ENCODE data around the gene TRAF3IP1. TPM values are rescaled to one million over a fixed set of nuclear protein-coding genes. Genes with fewer than 3 reads are reported as not detected.
A peak's percentile ranks its signal among the peaks of the same experiment; 100 is the strongest.

The TRAF3IP1 gene
- polyA plus RNA-seq, 4 donors = 5.1 to 10.1 (median 7.5) TPM

DNA sequence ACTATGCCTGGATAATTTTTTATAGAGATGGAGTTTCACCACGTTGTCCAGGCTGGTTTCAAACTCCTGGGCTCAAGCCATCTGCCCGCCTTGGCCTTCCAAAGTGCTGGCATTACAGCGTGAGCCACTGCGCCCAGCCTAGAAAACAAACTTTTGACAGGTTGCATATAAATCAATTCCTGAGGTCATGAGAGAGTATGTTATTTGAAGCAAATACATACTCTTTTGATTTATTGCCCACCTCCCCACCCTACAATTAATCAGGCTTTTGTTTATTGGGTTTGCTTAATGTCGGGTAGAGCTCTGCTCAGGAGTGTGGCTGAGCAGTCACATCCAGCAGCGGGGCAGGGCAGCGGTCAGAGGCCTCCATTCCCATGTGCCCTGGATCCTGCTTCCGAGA, 68.5 kb downstream of the TRAF3IP1 start:
- H3K4me3 ChIP-seq (ENCODE audit: low read depth in 1 of 3, low read length in 3 of 3) = no peak overlapping the region
- 67 to 76% (median 73%) methylated on average over 8 of the region's 8 CpGs for WGBS, 3 donors
- FAIRE-seq (no peak), DNase-seq (peak in 1 of 2 donors; percentile 31)
- no peaks in the 10 kb centered on the region for H3K9me3 ChIP-seq (ENCODE audit: control insufficient read depth in 2 of 2, insufficient read depth in 1 of 2, low read depth in 1 of 2, low read length in 1 of 2)
- H3K36me3 ChIP-seq (ENCODE audit: control insufficient read depth in 3 of 3, insufficient read depth in 2 of 3, low read depth in 1 of 3, low read length in 3 of 3) = peaks cover 0 to 8% (median 0%) of the 10 kb centered on the region in 3 donors
- H3K27ac ChIP-seq (ENCODE audit: low read depth in 1 of 3, low read length in 2 of 3) = no peak overlapping the region
- H3K4me1 ChIP-seq (ENCODE audit: control insufficient read depth in 3 of 3, insufficient read depth in 2 of 3, low read depth in 1 of 3, low read length in 2 of 3) = no peaks in the 10 kb centered on the region
- H3K27me3 ChIP-seq (ENCODE audit: control insufficient read depth in 3 of 3, insufficient read depth in 3 of 3, low read length in 3 of 3) = no peaks in the 10 kb centered on the region

DNA sequence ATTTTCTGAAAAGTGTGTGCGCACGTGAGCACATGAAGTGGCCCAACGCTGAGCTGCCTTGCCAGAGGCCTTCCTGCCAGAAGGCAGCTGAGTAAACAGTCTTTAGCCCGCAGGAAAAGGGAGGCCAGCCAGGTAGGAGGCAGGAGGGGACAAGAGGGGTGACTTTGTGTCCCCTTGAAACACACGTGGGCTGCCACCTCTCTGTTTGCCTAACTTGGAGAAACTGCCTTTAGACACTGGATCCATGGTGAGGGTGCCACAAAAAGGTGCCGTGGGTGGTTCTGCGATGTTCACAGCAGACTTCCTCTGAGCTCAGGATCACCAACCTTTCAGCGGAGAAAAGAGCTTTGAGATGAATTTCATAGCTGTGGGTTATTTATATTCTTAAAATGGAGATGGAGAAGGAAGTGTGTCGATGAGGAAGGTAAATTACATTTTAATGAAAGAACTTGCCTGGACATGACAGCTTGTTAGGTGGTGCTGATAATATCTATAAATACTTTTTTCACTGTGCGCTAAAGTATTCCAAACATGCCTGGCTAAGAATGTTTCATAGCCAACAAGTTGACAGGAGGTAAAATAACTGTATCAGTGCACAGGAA, 69.8 kb downstream of the TRAF3IP1 start:
- FAIRE-seq (no peak), DNase-seq (no peak)
- H3K36me3 ChIP-seq (ENCODE audit: control insufficient read depth in 3 of 3, insufficient read depth in 2 of 3, low read depth in 1 of 3, low read length in 3 of 3) = peaks cover 0 to 8% (median 0%) of the 10 kb centered on the region in 3 donors
- H3K4me1 ChIP-seq (ENCODE audit: control insufficient read depth in 3 of 3, insufficient read depth in 2 of 3, low read depth in 1 of 3, low read length in 2 of 3) = no peaks in the 10 kb centered on the region
- 71 to 76% (median 76%) methylated on average over 10 of the region's 10 CpGs for WGBS, 3 donors
- H3K9me3 ChIP-seq (ENCODE audit: control insufficient read depth in 2 of 2, insufficient read depth in 1 of 2, low read depth in 1 of 2, low read length in 1 of 2) = no peaks in the 10 kb centered on the region
- no peak overlapping the region for H3K4me3 ChIP-seq (ENCODE audit: low read depth in 1 of 3, low read length in 3 of 3)
- no peak overlapping the region for H3K27ac ChIP-seq (ENCODE audit: low read depth in 1 of 3, low read length in 2 of 3)
- H3K27me3 ChIP-seq (ENCODE audit: control insufficient read depth in 3 of 3, insufficient read depth in 3 of 3, low read length in 3 of 3) = no peaks in the 10 kb centered on the region

DNA sequence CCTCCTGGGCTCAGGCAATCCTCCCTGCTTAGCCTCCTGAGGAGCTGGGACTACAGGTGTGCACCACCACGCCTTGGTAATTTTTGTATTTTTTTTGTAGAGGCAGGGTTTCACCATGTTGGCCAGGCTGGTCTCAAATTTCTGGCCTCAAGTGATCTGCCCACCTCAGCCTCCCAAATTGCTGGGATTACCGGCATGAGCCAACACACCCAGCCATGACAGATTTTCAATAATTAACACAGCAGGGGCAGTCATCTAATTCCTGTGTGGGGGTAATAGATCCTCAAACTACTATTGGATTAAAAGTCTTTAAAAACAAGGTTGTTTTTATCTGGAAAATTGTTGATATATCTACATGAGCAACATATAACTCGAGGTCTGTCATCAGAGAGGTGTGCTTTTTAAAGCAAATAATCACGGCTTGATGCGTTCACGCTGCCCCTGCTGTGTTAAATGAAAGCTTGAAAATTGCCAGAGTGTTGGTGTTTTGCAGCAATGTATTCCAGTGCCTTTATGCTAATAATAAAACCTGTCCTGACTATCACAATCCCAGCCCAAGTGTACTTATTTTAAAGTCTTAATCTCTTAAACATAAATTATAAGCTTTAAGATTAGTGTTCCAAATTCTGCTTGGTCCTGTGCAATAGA, 70.8 kb downstream of the TRAF3IP1 start:
- DNase-seq (no peak), FAIRE-seq (no peak)
- 95 to 98% (median 97%) methylated on average over 6 of the region's 6 CpGs for WGBS, 3 donors
- Histone ChIP-seq H3K4me3 (ENCODE audit: low read depth in 1 of 3, low read length in 3 of 3) (no peak overlapping the region), H3K36me3 (ENCODE audit: control insufficient read depth in 3 of 3, insufficient read depth in 2 of 3, low read depth in 1 of 3, low read length in 3 of 3) (peaks cover 0 to 8% (median 0%) of the 10 kb centered on the region in 3 donors), H3K4me1 (ENCODE audit: control insufficient read depth in 3 of 3, insufficient read depth in 2 of 3, low read depth in 1 of 3, low read length in 2 of 3) (no peaks in the 10 kb centered on the region), H3K27ac (ENCODE audit: low read depth in 1 of 3, low read length in 2 of 3) (no peak overlapping the region), H3K27me3 (ENCODE audit: control insufficient read depth in 3 of 3, insufficient read depth in 3 of 3, low read length in 3 of 3) (no peaks in the 10 kb centered on the region), H3K9me3 (ENCODE audit: control insufficient read depth in 2 of 2, insufficient read depth in 1 of 2, low read depth in 1 of 2, low read length in 1 of 2) (no peaks in the 10 kb centered on the region)

DNA sequence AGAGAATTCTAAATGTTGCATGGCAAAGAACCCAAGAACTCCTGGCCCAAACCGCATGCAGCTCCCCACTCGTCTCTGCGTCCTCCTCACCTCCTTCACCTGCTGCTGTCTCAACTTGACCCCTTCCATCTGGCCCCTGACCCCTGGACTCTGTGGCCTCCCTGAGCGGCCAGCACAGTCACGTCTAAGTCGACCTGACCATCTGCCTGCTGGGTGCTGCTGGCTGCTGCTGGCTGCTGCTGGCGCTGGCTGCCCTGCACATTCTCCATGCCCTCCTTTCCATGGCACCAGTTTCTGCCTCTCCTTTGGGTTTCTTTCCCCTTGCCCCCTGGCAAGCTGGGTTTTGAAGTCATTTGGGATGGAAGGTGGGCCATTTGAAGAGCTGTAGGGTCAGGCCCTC, 76.3 kb downstream of the TRAF3IP1 start:
- DNase-seq (no peak), FAIRE-seq (no peak)
- H3K4me3 ChIP-seq (ENCODE audit: low read depth in 1 of 3, low read length in 3 of 3) = no peak overlapping the region
- H3K4me1 ChIP-seq (ENCODE audit: control insufficient read depth in 3 of 3, insufficient read depth in 2 of 3, low read depth in 1 of 3, low read length in 2 of 3) = no peaks in the 10 kb centered on the region
- no peak overlapping the region for H3K27ac ChIP-seq (ENCODE audit: low read depth in 1 of 3, low read length in 2 of 3)
- 92 to 98% (median 97%) methylated on average over 7 of the region's 7 CpGs for WGBS, 3 donors
- peaks cover 0 to 11% (median 0%) of the 10 kb centered on the region in 3 donors for H3K36me3 ChIP-seq (ENCODE audit: control insufficient read depth in 3 of 3, insufficient read depth in 2 of 3, low read depth in 1 of 3, low read length in 3 of 3)
- no peaks in the 10 kb centered on the region for H3K27me3 ChIP-seq (ENCODE audit: control insufficient read depth in 3 of 3, insufficient read depth in 3 of 3, low read length in 3 of 3)
- no peaks in the 10 kb centered on the region for H3K9me3 ChIP-seq (ENCODE audit: control insufficient read depth in 2 of 2, insufficient read depth in 1 of 2, low read depth in 1 of 2, low read length in 1 of 2)

DNA sequence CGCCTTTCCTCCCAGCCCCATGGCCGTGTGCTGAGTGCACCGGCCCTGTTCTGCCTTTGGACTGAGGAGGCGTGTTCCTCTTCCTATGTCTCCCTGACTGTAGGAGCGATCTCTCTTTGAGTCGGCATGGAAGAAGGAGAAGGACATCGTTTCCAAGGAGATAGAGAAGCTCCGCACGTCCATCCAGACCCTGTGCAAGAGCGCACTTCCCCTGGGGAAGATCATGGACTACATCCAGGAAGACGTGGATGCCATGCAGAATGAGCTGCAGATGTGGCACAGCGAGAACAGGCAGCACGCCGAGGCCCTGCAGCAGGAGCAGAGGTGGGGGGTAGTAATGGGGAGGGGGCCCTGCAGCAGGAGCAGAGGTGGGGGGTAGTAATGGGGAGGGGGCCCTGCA, 77.0 kb downstream of the TRAF3IP1 start:
- H3K4me1 ChIP-seq (ENCODE audit: control insufficient read depth in 3 of 3, insufficient read depth in 2 of 3, low read depth in 1 of 3, low read length in 2 of 3) = no peaks in the 10 kb centered on the region
- no peak for DNase-seq
- no peaks in the 10 kb centered on the region for H3K27me3 ChIP-seq (ENCODE audit: control insufficient read depth in 3 of 3, insufficient read depth in 3 of 3, low read length in 3 of 3)
- no peak for FAIRE-seq
- no peaks in the 10 kb centered on the region for H3K9me3 ChIP-seq (ENCODE audit: control insufficient read depth in 2 of 2, insufficient read depth in 1 of 2, low read depth in 1 of 2, low read length in 1 of 2)
- H3K27ac ChIP-seq (ENCODE audit: low read depth in 1 of 3, low read length in 2 of 3) = no peak overlapping the region
- WGBS, 3 donors = 89 to 94% (median 94%) methylated on average over 14 of the region's 14 CpGs
- peaks cover 0 to 12% (median 0%) of the 10 kb centered on the region in 3 donors for H3K36me3 ChIP-seq (ENCODE audit: control insufficient read depth in 3 of 3, insufficient read depth in 2 of 3, low read depth in 1 of 3, low read length in 3 of 3)
- no peak overlapping the region for H3K4me3 ChIP-seq (ENCODE audit: low read depth in 1 of 3, low read length in 3 of 3)

DNA sequence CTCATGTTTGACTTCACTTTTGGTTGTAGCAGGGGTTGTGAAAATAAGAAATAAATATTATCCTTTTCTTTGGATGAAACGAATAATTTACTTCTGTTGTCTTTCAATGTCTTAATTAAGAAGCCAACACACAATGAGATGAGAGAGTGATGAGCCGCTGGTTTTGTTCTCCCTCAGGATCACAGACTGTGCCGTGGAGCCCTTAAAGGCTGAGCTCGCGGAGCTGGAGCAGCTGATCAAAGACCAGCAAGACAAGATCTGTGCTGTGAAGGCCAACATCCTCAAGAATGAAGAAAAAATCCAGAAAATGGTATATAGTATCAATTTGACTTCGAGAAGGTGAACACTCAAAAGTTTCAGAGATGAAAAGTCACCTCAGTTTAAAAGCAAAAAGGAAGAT, 78.3 kb downstream of the TRAF3IP1 start:
- FAIRE-seq = no peak
- no peaks in the 10 kb centered on the region for H3K27me3 ChIP-seq (ENCODE audit: control insufficient read depth in 3 of 3, insufficient read depth in 3 of 3, low read length in 3 of 3)
- 89 to 92% (median 89%) methylated on average over 6 of the region's 6 CpGs for WGBS, 3 donors
- no peak overlapping the region for H3K4me3 ChIP-seq (ENCODE audit: low read depth in 1 of 3, low read length in 3 of 3)
- DNase-seq = no peak
- no peak overlapping the region for H3K27ac ChIP-seq (ENCODE audit: low read depth in 1 of 3, low read length in 2 of 3)
- peaks cover 0 to 4% (median 0%) of the 10 kb centered on the region in 3 donors for H3K4me1 ChIP-seq (ENCODE audit: control insufficient read depth in 3 of 3, insufficient read depth in 2 of 3, low read depth in 1 of 3, low read length in 2 of 3)
- H3K9me3 ChIP-seq (ENCODE audit: control insufficient read depth in 2 of 2, insufficient read depth in 1 of 2, low read depth in 1 of 2, low read length in 1 of 2) = no peaks in the 10 kb centered on the region
- H3K36me3 ChIP-seq (ENCODE audit: control insufficient read depth in 3 of 3, insufficient read depth in 2 of 3, low read depth in 1 of 3, low read length in 3 of 3) = peaks cover 0 to 12% (median 0%) of the 10 kb centered on the region in 3 donors

DNA sequence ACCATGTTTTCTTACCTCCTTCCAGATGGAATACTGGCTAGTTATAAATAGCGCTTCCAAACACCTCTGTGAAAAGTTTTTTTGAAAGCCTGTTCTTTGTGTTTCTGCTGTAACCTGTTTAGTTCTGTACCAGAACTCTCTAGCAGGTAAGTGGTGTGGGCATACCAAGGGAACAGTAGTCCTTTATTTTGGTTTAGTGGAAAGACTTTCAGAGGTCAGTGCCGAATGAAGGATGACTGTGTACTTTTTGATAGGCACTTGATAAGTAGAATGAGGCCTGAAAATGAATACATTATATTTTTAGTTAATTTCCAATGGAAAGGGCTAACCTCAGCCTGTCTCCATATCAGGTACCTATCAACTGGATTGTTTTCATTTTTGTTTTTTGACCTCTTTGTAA, 78.8 kb downstream of the TRAF3IP1 start:
- peaks cover 0 to 12% (median 0%) of the 10 kb centered on the region in 3 donors for H3K36me3 ChIP-seq (ENCODE audit: control insufficient read depth in 3 of 3, insufficient read depth in 2 of 3, low read depth in 1 of 3, low read length in 3 of 3)
- no peaks in the 10 kb centered on the region for H3K9me3 ChIP-seq (ENCODE audit: control insufficient read depth in 2 of 2, insufficient read depth in 1 of 2, low read depth in 1 of 2, low read length in 1 of 2)
- DNase-seq = no peak
- H3K27me3 ChIP-seq (ENCODE audit: control insufficient read depth in 3 of 3, insufficient read depth in 3 of 3, low read length in 3 of 3) = no peaks in the 10 kb centered on the region
- H3K4me3 ChIP-seq (ENCODE audit: low read depth in 1 of 3, low read length in 3 of 3) = no peak overlapping the region
- WGBS, 3 donors = 79 to 91% (median 84%) methylated on average over 2 of the region's 2 CpGs
- no peak for FAIRE-seq
- peaks cover 0 to 9% (median 0%) of the 10 kb centered on the region in 3 donors for H3K4me1 ChIP-seq (ENCODE audit: control insufficient read depth in 3 of 3, insufficient read depth in 2 of 3, low read depth in 1 of 3, low read length in 2 of 3)
- no peak overlapping the region for H3K27ac ChIP-seq (ENCODE audit: low read depth in 1 of 3, low read length in 2 of 3)

DNA sequence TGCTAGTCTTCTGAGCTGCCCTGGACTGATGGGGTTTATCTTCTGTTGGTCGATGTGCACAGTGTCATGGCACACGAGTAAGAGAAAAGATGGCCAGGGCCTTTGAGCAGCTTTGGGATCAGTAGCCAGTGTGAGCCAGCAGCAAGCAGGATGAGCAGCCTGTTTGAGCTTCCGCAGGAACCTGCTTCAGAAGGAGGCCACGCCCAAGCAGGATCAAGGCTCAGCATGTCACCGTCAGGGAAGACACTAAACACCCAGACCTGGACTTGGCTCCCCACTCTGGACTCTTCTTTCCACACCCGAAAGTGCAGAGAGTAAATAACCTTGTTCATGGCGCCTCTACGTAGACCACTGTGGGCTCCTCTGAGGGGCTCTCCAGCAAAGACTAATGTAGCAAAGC, 81.2 kb downstream of the TRAF3IP1 start:
- peak; percentile 43 to 71 for DNase-seq
- no peaks in the 10 kb centered on the region for H3K9me3 ChIP-seq (ENCODE audit: control insufficient read depth in 2 of 2, insufficient read depth in 1 of 2, low read depth in 1 of 2, low read length in 1 of 2)
- peaks cover 0 to 12% (median 0%) of the 10 kb centered on the region in 3 donors for H3K36me3 ChIP-seq (ENCODE audit: control insufficient read depth in 3 of 3, insufficient read depth in 2 of 3, low read depth in 1 of 3, low read length in 3 of 3)
- peaks cover 0 to 20% (median 0%) of the 10 kb centered on the region in 3 donors for H3K4me1 ChIP-seq (ENCODE audit: control insufficient read depth in 3 of 3, insufficient read depth in 2 of 3, low read depth in 1 of 3, low read length in 2 of 3)
- 69 to 82% (median 73%) methylated on average over 8 of the region's 8 CpGs for WGBS, 3 donors
- FAIRE-seq = no peak
- peak overlapping the region in 1 of 3 donors; percentile 38 for H3K27ac ChIP-seq (ENCODE audit: low read depth in 1 of 3, low read length in 2 of 3)
- no peaks in the 10 kb centered on the region for H3K27me3 ChIP-seq (ENCODE audit: control insufficient read depth in 3 of 3, insufficient read depth in 3 of 3, low read length in 3 of 3)
- H3K4me3 ChIP-seq (ENCODE audit: low read depth in 1 of 3, low read length in 3 of 3) = no peak overlapping the region
